ENCODE measurements around the gene TCHHL1. TPM values are rescaled to one million over a fixed set of nuclear protein-coding genes. Genes with fewer than 3 reads are reported as not detected.

Gene TCHHL1
- total and polyA plus RNA-seq, 2 of the 13 experiments (the other 11 are each of a cell fraction or from before 2014, with no cell fraction given): not detected

- no peak for TF ChIP-seq DRAP1 (CRISPR knock-in tag; IDR thresholded peaks at IDR 0.05)
- TF ChIP-seq PAX8 (CRISPR knock-in tag; IDR thresholded peaks at IDR 0.05; ENCODE audit: borderline replicate concordance): no peak
- no peak for TF ChIP-seq ELF1 (CRISPR knock-in tag; IDR thresholded peaks at IDR 0.05)
- no peak for TF ChIP-seq ZBTB20 (CRISPR knock-in tag; IDR thresholded peaks at IDR 0.05; ENCODE audit: borderline replicate concordance, low read depth)
- no peak for TF ChIP-seq ZBTB38 (CRISPR knock-in tag; IDR thresholded peaks at IDR 0.05)
- TF ChIP-seq ZNF20 (CRISPR knock-in tag; IDR thresholded peaks at IDR 0.05): no peak
These were observed 24.1 kb upstream of the TCHHL1 start (continued) for GRCh38 chr1:152112885-152113432.

GRCh38 chr1:152112101-152112884 lies 23.4 kb upstream of the TCHHL1 start:
- WGBS (ENCODE audit: low lambda C conversion rate): 54% methylated on average over 53 of the region's 53 CpGs
- ATAC-seq: no peak
- TF ChIP-seq NONO (IDR thresholded peaks at IDR 0.05) (no peak), NONO (CRISPR knock-in tag; conservative IDR thresholded peaks at IDR 0.05) (no peak), ZNF3 (CRISPR knock-in tag; IDR thresholded peaks at IDR 0.05) (no peak), CHCHD3 (CRISPR knock-in tag; IDR thresholded peaks at IDR 0.05) (no peak), ZNF761 (CRISPR knock-in tag; conservative IDR thresholded peaks at IDR 0.05) (no peak), BORCS8-MEF2B (CRISPR knock-in tag; IDR thresholded peaks at IDR 0.05) (no peak), ZNF44 (CRISPR knock-in tag; IDR thresholded peaks at IDR 0.05) (no peak), ZBTB37 (CRISPR knock-in tag; IDR thresholded peaks at IDR 0.05) (no peak), ZNF34 (CRISPR knock-in tag; IDR thresholded peaks at IDR 0.05; ENCODE audit: borderline replicate concordance) (no peak), ARID4A (CRISPR knock-in tag; IDR thresholded peaks at IDR 0.05; ENCODE audit: borderline replicate concordance) (no peak), RNF2 (conservative IDR thresholded peaks at IDR 0.05; ENCODE audit: low read depth) (no peak)

More at GRCh38 chr1:152112101-152112884, 23.4 kb upstream of the TCHHL1 start:
- Histone ChIP-seq H3K36me3 (replicated peaks in 1 of 2; ENCODE audit: control insufficient read depth in 1 of 2, insufficient read depth in 2 of 2, low read length in 2 of 2) (no peaks in the 10 kb centered on the region), H3K27me3 (ENCODE audit: control insufficient read depth in 1 of 2, insufficient read depth in 2 of 2, low read length in 2 of 2) (peaks cover 5 to 51% of the 10 kb centered on the region in 2 experiments; a peak in 3 of 5 replicates), H3K9ac (ENCODE audit: insufficient read depth, low read depth, low read length) (no peak overlapping the region), H3K4me1 (ENCODE audit: insufficient read depth, low read length) (no peaks in the 10 kb centered on the region), H3K27ac (ENCODE audit: extremely low read length, insufficient read depth, low read length) (no peak overlapping the region), H3K4me3 (replicated peaks in 1 of 3; ENCODE audit: insufficient read depth in 1 of 3, low read depth in 2 of 3, low read length in 3 of 3) (no peak overlapping the region), H3K4me2 (ENCODE audit: low read depth, low read length) (no peak overlapping the region), H3K9me3 (ENCODE audit: low read length) (no peaks in the 10 kb centered on the region), H3K79me2 (ENCODE audit: insufficient read depth, low read length) (no peaks in the 10 kb centered on the region), H4K20me1 (ENCODE audit: insufficient read depth, low read length) (no peaks in the 10 kb centered on the region), H2AFZ (ENCODE audit: low read length) (no peak overlapping the region)
- in situ Hi-C loops (cut with HindIII; ENCODE audit: extremely low pct_ligation_motif_present, low pct_unique_long_range_greater_than_20kb): no loop called here
- no TSS peak for BruUV-seq (replicated peaks)
- no peak for DNase-seq (ENCODE audit: low spot score)
- no peak for FAIRE-seq
- ChIA-PET CTCF (ENCODE audit: low intra/inter-chr PET ratio, low total read pairs) (no interaction called here), POLR2A (no interaction called here)
- intact Hi-C loops (cut with micrococcal nuclease; ENCODE audit: unreplicated experiment): no loop called here

Data from HepG2 (cell line).